ENCODE results near the gene MAN2A1. TPM values are rescaled to one million over a fixed set of nuclear protein-coding genes. Genes with fewer than 3 reads are reported as not detected.

Gene MAN2A1
- total RNA-seq, 1 experiment from 2014 or later = 86.6 TPM

GRCh38 chr5:109898269-109899162 is 208.8 kb downstream of the MAN2A1 start:
- H3K9me3 Mint-ChIP-seq = peaks cover 21% of the 10 kb centered on the region
- POLR2A ChIA-PET = no interaction called here
- ATAC-seq (no peak), DNase-seq (ENCODE audit: low spot score) (no peak)
- H3K27ac Mint-ChIP-seq = no peak overlapping the region
- no peak overlapping the region for H3K4me3 Mint-ChIP-seq
- peaks cover 8% of the 10 kb centered on the region for H3K4me1 Mint-ChIP-seq
- TF ChIP-seq ZNF317 (CRISPR knock-in tag; IDR thresholded peaks at IDR 0.05; ENCODE audit: borderline replicate concordance, low read depth) (no peak), E2F4 (CRISPR knock-in tag; IDR thresholded peaks at IDR 0.05; ENCODE audit: borderline replicate concordance, low read depth) (no peak), TCF7 (CRISPR knock-in tag; IDR thresholded peaks at IDR 0.05; ENCODE audit: low read depth) (no peak), NFATC4 (CRISPR knock-in tag; IDR thresholded peaks at IDR 0.05) (no peak), CREM (CRISPR knock-in tag; IDR thresholded peaks at IDR 0.05) (no peak), SMAD3 (CRISPR knock-in tag; IDR thresholded peaks at IDR 0.05; ENCODE audit: borderline replicate concordance) (no peak), ETV6 (CRISPR knock-in tag; IDR thresholded peaks at IDR 0.05) (no peak), PRRX2 (CRISPR knock-in tag; IDR thresholded peaks at IDR 0.05) (no peak), GABPB1 (CRISPR knock-in tag; IDR thresholded peaks at IDR 0.05) (no peak), HMGA2 (CRISPR knock-in tag; IDR thresholded peaks at IDR 0.05) (no peak), E2F1 (CRISPR knock-in tag; IDR thresholded peaks at IDR 0.05) (no peak), FOXJ3 (CRISPR knock-in tag; IDR thresholded peaks at IDR 0.05; ENCODE audit: borderline replicate concordance) (no peak), TP53 (CRISPR knock-in tag; IDR thresholded peaks at IDR 0.05) (no peak), ERG (CRISPR knock-in tag; IDR thresholded peaks at IDR 0.05) (no peak)
- TF ChIP-seq, protein P1, sequence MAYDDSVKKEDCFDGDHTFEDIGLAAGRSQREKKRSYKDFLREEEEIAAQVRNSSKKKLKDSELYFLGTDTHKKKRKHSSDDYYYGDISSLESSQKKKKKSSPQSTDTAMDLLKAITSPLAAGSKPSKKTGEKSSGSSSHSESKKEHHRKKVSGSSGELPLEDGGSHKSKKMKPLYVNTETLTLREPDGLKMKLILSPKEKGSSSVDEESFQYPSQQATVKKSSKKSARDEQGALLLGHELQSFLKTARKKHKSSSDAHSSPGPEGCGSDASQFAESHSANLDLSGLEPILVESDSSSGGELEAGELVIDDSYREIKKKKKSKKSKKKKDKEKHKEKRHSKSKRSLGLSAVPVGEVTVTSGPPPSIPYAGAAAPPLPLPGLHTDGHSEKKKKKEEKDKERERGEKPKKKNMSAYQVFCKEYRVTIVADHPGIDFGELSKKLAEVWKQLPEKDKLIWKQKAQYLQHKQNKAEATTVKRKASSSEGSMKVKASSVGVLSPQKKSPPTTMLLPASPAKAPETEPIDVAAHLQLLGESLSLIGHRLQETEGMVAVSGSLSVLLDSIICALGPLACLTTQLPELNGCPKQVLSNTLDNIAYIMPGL (CRISPR knock-in tag; IDR thresholded peaks at IDR 0.05) = no peak
- TF ChIP-seq, protein P2, sequence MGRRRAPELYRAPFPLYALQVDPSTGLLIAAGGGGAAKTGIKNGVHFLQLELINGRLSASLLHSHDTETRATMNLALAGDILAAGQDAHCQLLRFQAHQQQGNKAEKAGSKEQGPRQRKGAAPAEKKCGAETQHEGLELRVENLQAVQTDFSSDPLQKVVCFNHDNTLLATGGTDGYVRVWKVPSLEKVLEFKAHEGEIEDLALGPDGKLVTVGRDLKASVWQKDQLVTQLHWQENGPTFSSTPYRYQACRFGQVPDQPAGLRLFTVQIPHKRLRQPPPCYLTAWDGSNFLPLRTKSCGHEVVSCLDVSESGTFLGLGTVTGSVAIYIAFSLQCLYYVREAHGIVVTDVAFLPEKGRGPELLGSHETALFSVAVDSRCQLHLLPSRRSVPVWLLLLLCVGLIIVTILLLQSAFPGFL (CRISPR knock-in tag; IDR thresholded peaks at IDR 0.05; ENCODE audit: borderline replicate concordance) = no peak
- TF ChIP-seq, protein P3, sequence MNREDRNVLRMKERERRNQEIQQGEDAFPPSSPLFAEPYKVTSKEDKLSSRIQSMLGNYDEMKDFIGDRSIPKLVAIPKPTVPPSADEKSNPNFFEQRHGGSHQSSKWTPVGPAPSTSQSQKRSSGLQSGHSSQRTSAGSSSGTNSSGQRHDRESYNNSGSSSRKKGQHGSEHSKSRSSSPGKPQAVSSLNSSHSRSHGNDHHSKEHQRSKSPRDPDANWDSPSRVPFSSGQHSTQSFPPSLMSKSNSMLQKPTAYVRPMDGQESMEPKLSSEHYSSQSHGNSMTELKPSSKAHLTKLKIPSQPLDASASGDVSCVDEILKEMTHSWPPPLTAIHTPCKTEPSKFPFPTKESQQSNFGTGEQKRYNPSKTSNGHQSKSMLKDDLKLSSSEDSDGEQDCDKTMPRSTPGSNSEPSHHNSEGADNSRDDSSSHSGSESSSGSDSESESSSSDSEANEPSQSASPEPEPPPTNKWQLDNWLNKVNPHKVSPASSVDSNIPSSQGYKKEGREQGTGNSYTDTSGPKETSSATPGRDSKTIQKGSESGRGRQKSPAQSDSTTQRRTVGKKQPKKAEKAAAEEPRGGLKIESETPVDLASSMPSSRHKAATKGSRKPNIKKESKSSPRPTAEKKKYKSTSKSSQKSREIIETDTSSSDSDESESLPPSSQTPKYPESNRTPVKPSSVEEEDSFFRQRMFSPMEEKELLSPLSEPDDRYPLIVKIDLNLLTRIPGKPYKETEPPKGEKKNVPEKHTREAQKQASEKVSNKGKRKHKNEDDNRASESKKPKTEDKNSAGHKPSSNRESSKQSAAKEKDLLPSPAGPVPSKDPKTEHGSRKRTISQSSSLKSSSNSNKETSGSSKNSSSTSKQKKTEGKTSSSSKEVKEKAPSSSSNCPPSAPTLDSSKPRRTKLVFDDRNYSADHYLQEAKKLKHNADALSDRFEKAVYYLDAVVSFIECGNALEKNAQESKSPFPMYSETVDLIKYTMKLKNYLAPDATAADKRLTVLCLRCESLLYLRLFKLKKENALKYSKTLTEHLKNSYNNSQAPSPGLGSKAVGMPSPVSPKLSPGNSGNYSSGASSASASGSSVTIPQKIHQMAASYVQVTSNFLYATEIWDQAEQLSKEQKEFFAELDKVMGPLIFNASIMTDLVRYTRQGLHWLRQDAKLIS (CRISPR knock-in tag; IDR thresholded peaks at IDR 0.05; ENCODE audit: borderline replicate concordance) = no peak
- CTCF ChIA-PET = no interaction called here
- H3K36me3 Mint-ChIP-seq = no peaks in the 10 kb centered on the region
- no peaks in the 10 kb centered on the region for H3K27me3 Mint-ChIP-seq (ENCODE audit: low read depth)

Data from WTC11 (cell line).